HG03135 (cell line): ENCODE data around the gene SEMA5A.

ENCODE experiments used
- ATAC-seq: cut with Tn5 transposase; IDR thresholded peaks from one replicate; pipeline ENCODE4 v1.9.1; 2021; ENCODE audit warnings: mild to moderate bottlenecking, moderate library complexity; ENCODE audit not compliant: unreplicated experiment

The SEMA5A gene

GRCh38 chr5:9551567-9552537 is 6.0 kb upstream of the SEMA5A start:
- no peak for ATAC-seq

GRCh38 chr5:9549941-9550340 is 4.1 kb upstream of the SEMA5A start:
- no peak for ATAC-seq

- no peak for ATAC-seq
Measured at GRCh38 chr5:9547122-9547947, 1.5 kb upstream of the SEMA5A start.

- no peak for ATAC-seq
Measured at GRCh38 chr5:9545136-9545991, 511 bp downstream of the SEMA5A start.

GRCh38 chr5:9544502-9545135 is 1.3 kb downstream of the SEMA5A start:
- ATAC-seq: no peak

- ATAC-seq: no peak
Measured at GRCh38 chr5:9544056-9544455, 1.8 kb downstream of the SEMA5A start.

- no peak for ATAC-seq
Measured at GRCh38 chr5:9543311-9543920, 2.5 kb downstream of the SEMA5A start.

GRCh38 chr5:9540791-9541190 is 5.1 kb downstream of the SEMA5A start:
- no peak for ATAC-seq

GRCh38 chr5:9538504-9538903 is 7.4 kb downstream of the SEMA5A start:
- ATAC-seq: no peak

- ATAC-seq: no peak
Measured at GRCh38 chr5:9537223-9538141, 8.4 kb downstream of the SEMA5A start.

- no peak for ATAC-seq
Measured at GRCh38 chr5:9536717-9537116, 9.2 kb downstream of the SEMA5A start.

- ATAC-seq: no peak
Measured at GRCh38 chr5:9534881-9535517, 10.9 kb downstream of the SEMA5A start.

GRCh38 chr5:9533562-9534364 is 12.1 kb downstream of the SEMA5A start:
- ATAC-seq: no peak

GRCh38 chr5:9533096-9533495 is 12.8 kb downstream of the SEMA5A start:
- no peak for ATAC-seq

GRCh38 chr5:9529513-9529912 is 16.4 kb downstream of the SEMA5A start:
- no peak for ATAC-seq

- no peak for ATAC-seq
Measured at GRCh38 chr5:9529041-9529480, 16.8 kb downstream of the SEMA5A start.

- no peak for ATAC-seq
Measured at GRCh38 chr5:9524941-9525340, 20.9 kb downstream of the SEMA5A start.
